ENCODE results near the gene SMPD3.

Gene SMPD3

DNA sequence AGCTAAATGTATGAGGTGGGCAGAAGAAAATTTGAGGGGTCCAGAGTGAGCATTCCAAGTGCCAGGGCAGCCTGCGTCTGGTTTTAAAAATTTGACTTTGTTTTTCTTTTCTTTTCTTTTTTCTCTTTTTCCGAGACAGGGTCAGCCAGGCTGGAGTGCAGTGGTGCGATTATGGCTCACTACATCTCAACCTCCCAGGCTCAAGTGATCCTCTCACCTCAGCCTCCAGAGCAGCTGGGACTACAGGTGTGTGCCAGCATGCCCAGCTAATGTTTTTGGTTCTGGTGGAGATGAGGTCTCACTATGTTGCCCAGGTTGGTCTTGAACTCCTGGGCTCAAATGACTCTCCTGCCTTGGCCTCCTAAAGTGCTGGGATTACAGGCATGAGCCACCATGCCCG lies 15.6 kb downstream of the SMPD3 start:
- DNase-seq = no peak

DNA sequence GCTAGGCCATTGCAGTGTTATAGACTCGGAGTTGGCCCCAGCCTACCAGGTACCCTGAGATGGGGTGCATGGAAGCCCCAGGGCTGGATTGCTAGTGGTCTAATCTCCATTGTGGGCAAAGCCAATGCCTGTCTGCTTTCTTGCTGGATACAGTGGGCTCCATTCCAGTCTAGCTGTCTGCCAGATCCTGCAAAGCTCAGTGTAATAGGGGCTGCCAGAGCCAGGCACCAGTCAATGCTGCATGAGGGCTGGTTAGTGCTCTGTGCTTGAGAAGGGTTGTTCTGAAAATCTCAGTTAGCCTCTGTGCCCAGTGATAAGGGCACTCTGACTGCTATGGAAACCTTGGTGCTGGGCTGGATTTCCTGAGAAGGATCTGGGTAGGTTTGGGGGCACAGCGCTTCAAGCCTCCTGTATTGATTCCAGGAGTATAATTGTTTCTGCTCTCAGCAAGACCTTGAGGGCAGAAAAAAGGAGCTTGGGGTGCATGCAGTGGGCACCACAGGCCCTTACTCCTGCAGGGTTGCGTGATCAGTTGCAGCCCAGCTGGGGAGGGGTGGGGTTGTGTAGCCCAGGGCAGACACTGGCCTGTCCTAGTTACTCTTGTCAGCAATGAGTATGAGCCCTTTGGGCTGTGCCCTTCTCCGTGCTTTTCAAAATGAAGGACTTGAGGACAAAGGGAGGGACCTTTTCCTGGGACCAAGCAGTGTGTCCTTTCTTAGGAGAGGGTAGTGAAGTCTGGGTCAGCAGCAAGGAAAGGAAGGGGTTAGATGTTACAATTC lies 19.0 kb downstream of the SMPD3 start:
- no peak for DNase-seq

DNA sequence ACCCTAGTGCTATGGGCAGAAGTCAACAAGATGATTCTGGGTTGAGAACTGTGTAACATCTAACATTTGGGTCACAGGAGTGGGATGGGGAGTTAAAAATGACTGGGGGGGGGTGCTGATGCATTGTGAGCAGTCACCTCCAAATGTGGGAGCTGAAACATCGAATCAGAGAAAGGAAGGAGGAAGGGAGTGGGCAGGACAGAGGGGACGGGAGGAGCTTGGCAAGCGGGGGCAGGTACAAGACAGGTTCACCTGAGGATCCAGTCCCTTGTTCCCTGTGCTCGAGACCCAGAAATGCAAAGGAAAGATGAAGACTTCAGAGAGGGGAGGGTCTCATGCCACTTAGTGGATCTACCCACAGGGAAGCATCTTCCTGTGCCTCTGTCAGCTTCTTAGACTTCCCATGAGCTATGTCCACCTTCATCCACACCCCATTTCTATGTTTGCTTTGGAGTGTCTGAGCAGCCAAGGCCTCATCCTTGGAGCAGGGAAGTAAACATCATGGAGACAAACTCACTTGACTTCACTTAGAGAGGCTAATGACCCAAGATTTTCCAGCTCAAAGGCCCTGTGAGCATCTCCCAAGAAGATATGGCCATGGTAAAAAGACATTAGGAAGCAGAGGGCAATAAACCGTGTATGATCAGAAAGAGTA lies 20.5 kb downstream of the SMPD3 start:
- no peak for DNase-seq

DNA sequence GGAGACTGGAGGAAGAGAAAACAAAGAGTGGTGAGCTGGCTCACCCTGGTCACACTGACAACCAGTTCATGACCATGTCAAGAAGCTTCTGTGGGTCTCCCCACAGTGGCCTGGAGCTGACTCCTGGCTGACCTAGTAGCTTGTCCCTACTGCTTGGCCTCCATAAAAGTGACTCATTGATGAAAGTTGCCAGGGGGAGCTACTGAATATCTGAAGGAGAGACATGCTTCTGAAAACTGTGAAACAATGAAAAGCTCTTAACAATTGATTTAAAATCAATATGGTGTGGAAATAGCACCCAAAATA lies 22.0 kb downstream of the SMPD3 start:
- DNase-seq = no peak

DNA sequence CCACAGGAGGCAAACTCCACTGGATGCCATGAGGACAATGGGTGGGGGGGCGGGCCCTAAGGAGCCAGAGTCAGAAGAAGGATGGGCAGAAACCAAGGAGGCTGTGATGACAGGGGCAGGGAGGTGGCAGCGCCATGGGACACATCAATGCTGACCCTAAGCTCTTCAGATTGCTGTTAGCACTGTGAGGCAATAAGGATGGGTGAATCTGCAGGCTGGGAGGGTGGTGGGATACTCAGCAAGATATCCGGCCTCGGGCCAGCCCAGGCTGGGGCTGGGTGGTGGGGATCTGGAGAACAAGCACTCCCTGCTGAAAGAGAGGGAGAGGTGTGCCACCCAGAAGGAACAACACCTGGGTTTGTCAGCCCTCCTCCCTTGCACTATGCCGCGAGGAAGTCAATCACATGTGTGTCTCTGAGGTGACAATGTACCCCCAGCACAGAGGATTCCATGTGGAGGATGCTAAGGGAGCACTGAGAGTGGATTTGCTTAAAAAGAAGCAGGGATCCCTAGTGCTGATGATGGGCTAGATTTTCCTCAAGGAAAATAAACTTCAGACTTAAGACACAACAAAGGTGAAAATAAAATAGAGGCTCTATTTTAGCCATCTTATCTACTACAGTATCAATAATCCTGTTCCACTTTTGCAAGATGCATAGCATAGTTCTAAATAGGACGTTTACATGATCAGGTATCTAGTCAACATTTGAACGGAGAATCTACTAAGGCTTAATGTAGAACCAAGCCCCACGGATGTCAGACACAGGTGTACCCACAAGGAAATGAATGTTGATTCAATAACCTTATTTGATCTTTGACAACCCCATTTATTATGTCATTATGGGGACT lies 22.6 kb downstream of the SMPD3 start:
- no peak for DNase-seq

DNA sequence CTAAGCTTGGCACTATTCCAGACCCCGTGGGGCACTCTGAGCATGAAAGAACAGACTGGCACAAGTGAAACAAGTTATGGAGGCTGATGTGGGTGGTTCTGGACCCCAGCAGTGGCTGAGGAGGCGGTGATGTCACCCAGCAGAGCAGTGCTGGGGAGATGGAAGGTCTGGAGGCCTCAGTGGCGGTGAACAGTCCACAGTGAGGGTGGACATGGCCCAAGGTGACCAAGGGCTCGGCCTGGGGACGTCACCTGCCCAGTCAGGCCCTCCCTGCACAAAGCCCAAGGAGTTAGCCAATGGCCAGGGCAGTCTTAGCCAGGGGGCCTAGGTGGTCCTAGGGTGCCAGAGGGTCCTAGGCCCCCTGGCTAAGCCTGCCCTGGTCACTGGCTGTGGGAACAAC lies 24.5 kb downstream of the SMPD3 start:
- DNase-seq = no peak

DNA sequence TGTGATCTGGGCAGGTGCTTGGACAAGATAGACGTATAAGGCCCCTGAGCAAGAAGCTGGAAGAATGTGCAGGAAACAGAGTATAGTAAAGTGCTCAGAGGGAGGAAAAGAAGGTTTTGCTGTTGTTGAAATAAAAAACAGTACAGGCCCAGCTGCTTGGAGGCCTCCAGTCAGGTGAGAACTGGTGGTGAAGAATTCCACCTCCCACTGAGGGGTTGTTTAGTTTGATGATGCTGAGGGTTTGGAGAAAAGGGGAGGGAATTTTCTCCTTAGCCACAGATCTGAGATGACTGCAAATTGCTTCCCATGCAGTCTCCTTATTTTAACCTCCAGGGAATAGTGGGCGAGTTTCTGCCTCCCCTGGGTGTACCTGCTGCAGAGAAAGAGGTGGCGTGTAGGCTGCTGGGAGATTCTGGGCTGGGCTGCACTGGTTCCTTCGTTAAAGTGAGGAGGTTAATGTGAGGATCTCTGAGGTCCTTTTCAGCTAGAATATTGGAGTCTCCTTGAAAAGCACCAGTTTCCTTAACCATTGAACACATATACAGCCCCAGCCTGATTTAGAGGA lies 25.8 kb downstream of the SMPD3 start:
- DNase-seq = no peak

DNA sequence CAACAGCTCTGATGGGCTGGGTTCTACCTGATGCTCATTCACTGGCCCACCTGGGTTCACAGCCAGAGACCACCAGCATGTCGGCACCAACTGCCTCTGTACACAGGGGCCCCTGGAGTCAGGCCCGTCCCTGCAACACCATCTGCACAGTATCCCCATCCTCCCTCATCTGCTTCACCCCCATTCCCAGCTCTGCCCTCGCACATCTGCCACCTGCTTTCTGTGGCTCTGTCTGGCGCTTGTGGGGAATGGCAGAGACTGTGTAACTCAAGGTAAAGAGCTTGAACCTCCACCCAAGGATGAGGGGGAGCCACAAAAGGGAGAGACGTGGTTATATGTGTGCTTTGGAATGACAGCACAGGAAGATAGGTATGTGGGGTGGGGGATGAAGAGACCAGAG lies 27.2 kb downstream of the SMPD3 start:
- DNase-seq = no peak

DNA sequence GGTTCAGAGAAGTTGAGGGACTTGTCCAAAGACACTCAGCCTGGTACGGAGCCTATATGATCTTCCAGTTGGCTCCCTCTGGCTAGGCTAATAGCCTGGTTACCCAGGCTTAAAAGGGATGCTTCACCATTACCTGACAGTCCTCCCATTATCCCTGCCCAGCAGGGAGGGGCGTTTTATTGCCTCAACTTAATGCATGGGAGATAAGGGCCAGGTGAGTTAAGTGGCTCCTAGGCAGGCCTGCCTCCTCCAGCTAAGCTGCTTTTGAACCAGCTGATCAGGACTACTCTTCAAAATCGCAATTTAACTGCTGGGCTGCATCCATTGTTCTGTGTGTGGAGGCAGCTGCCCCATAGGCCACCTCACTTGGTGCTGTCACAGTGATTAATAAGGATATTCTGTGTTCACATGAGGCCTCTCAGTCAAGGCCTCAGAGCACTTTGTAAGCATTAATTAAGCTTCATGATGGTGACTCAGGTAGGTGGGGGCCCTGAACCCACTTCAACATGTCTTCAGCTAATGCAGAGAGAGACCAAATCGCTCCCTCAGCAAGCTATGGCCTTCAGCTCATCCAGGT lies 27.9 kb downstream of the SMPD3 start:
- no peak for DNase-seq

DNA sequence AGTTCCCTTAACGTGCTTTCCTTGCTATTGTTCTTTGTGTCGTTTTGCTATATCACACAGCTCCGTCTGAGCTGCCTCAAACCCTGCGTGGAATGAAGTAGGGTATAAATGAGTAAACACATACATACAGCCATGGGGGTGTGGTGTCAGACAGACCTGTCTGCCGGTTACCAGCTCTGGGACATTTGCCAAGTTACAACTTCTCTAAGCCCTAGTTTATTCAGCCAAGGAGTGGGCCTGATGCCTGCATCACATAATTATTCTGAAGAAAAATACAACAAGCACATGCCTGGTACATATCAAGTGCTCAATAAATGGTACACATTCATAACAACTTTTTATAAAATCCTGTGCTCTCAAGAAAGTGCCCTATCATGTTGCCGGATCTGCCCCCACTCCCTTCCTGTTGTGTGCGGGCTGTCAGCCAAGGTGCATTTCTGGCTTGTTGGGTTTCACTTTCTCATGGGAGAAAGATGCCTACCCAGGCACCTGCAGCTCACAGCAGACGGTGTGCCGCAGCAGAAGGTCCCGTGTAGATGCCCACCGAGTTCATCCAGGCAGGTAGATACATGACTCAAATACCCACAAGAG lies 30.5 kb downstream of the SMPD3 start:
- no peak for DNase-seq

DNA sequence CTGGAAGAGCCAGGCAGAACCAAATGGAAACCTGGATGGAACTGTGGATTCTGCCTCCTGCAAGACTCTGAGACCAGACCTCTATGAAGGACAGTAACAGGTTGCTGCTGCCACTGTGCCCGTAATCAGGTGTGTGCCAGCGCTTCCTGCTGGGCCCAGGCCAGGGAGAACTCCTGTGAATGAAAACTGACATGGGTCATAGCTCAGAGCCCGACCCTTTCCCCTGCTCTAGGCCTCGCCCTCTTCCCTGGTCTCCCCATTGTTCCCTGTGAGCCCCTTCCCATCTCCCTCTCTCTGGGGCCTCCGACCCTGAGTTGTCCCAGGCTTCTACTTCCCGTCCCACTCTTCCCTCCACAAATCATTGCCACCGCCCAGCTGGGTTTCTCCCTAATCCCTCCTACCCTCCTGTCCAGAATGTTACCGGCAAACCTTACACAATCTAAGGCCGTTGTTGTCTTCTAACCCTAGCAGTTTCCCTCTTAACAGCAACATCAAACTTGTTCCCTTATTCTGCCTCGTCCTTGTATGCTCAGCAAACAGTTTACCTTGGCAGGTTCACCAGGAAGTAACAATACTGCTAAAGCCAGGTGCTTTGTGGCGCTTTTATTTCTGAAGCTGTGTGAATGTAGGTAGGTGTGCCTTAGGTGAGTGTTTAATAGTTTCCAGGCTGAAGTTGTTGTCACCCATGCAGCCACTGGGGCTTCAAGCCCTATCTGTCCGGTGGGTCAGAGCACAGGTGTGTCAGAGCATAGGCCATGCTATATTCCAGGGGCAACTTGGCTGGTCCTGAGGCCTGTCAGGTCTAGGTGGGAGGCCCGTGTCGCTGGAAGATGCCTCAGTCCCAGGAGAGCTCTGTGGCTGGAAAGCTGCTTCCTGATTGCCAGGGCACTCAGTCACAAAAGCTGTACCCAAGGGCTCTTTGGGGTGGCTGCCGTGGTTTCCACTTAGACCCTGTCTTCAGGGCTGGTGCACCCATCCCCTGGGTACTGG lies 32.0 kb downstream of the SMPD3 start:
- no peak for DNase-seq

DNA sequence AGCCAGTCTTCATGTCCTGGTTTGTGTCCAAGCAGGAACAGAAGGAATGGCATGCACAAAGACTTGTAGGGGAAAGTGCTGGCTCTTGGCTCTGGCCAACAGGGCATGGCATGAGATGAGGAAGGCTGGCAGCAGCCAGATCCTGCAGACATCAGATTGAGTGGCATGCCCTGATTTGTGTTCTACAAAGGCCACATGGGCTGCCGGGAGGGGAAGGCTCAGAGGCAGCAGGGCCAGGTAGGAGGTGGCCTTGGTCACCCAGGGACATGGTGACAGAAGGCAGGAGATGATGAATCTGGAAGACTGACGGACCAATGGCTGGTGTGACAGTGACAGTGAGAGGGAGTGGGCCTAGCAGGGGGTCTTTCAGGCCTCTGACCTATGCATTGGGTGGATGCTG lies 33.7 kb downstream of the SMPD3 start:
- DNase-seq = no peak

DNA sequence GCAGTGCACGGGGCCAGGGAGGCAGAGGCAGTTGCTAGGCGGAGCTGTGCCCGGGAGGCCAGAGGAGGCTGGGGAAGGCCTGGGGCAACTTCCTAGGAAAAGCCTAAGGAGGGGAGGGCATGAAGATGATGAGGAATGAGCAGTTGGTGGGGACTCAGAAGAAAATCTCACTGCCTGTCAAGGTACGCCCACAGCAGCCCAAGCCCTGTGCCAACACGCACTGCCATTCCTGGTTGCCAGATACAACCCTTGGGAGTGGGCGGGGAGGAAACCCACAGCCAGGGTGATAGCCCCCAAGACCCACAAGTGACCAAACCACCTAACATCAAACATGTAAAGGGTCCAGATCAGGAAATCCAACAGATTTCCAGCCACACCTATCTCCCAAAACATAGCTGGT lies 36.2 kb downstream of the SMPD3 start:
- no peak for DNase-seq

DNA sequence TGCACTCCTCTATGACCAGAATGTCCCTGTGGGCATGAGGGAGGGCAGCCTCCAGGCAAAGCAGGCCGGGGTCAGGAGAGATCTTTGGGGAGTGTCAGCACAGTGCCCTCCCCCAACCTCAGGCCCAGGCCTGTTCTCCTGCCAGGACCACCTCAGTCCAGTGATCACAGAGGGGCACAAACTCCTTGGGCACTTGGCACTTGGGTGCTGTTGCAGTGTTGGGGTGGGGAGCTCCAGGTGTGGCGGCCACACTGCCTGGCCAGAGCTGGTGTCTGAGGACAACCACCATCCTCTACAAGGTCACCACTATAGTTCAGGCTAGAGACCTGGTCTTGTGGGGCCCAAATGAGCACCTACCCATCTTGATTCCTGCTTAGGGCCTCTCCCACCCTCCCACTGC lies 37.2 kb downstream of the SMPD3 start:
- no peak for DNase-seq

DNA sequence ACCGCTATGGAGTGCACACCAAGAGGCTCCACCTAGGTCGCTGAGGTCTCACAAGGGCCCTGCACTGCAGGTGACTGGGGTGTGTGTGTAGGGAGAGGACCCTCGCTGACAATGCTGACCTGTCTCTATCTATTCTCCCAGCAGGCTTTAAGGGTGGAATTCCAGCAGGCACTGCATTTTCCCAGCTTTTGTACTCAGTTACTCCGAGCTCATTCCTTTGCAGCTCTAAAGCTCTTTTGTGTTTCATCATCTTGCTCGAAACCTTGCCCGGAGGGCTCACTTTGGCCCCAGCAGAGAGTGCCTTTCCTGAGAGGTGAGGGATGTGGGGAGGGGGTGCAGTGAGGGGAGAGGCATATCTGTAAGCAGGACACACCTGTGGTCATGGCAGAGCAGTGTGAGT lies 39.3 kb downstream of the SMPD3 start:
- no peak for DNase-seq

DNA sequence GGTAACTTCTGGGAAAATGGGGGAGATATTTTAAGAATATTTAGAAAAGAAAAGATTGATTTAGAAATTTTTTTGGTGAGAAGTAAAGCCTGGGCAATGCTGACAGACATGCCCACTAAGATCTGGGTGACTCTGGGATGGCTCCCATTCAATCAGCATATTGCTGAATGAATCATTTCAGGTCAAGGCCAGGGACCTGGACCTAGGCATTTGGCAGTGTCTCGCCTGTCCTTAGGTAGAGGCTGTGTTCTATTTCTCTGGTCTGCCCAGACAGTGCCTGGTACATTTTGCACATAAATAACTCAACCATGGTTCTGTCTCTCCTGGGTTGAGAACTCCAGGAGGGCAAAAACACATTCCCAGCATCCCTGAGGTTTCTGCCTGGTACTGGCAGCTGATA lies 39.9 kb downstream of the SMPD3 start:
- DNase-seq = no peak

DNA sequence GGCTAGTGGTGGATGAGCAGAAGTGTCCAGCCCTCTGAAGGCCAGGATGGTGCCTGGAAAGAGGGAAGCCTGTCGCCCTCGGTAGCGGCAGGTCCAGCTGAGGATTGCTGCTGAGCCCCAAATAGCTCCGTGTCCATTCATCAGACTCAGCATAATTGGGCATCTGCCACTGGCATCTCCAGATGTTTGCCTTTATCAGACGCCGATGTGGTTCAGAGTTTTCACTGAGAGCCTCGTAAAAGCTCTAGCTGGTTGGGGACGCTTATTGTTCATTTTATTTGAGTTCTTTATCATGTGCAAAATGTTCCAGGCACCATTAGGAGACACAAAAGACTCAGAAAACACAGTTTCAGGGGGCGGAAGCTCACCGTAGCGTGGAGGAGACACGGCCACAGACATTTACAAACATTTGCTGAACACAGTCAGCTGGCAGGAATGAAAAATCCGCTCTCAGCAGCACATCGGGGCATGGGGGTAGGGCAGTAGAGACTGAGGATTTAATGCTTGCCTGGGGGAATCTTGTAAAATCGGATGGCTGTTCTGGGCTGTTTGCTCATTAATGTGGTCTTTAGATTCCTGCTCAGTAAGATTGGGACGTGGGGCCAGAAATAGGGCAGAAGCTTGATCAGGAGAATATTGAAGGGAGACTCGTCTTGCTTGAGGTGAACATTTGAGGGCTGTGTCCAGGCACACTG lies 41.7 kb downstream of the SMPD3 start:
- DNase-seq = no peak

DNA sequence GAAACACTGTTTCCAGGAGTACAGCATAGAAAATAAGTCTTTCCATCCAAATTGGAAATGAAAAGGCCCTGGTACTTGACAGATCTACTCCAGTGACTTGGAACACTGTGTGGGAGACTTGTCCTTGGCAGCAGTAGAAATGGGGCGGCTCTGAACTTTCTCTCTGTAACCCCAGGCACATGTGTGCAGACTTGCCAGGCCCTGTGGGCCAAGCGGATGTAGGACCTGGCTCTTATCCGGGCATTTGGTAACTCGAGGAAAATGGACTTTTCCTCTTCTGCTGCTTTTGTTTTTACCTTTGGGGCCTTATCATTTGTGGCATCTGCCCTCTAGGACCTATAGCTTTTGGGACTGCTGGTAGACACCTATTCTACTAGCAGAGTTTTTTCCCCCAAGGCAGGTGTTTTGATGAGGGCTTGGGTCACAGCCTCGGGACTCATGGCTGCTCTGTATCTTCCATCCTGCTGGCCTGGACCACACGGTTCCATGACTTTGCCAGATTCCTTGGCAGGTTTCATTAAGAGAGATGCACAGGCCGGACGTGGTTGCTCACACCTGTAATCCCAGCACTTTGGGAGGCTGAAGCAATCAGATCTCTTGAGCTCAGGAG lies 43.5 kb downstream of the SMPD3 start:
- DNase-seq = no peak

DNA sequence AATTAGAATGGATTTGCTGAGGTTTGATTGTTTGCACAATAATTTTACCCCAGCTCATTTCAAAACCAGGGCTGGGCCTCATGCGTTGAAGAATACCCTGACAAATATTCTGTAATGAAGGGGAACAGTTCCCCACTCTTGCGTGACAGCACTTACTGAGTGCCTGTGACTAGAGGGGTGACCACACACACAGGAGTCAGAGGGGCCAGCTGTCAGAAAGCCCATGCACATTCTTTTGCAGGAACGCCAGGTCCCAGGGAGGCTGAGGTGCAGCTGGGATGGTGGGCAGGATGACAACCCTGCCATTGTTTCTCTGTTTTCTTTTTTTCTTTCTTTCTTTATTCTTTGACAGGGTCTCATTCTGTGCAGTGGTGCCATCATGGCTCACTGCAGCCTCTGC lies 44.6 kb downstream of the SMPD3 start:
- no peak for DNase-seq

DNA sequence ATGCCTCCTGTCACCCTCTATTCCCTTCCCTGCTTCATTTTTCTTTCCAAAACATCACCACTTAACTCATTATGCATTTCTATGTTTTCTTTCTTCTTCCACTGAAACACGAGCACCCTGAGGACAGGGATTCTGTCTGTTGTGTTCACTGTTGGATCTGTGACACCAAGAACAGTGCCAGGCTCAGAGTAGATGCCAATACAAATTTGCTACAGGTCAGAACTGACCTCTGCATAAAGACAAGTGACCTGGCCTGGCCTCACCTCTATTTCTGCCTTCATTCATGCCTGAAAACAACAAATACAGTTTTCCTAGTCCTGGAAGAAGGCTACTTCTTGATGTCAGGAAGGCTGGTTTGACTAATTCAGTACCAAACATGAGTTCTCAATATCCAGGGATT lies 45.1 kb downstream of the SMPD3 start:
- DNase-seq = no peak

DNA sequence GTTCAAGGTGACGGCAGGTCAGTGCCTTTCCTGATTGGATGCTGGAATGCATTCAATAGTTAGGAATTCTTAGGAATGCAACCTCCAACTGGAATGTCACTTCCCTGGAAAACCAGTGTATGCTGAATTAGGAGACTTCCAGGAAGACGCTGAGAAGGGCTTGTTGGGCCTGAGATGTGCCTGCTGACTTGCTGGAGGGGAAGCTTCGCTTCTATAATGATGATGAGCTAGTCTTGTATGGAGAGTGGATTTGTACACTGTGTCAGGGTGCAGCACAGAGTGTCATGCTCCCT lies 45.6 kb downstream of the SMPD3 start:
- DNase-seq = no peak

All from NCI-H526 treated with DMSO at 0.1 percent for 48 hours (cell line).